ENCODE results near the gene PTBP1. TPM values are rescaled to one million over a fixed set of nuclear protein-coding genes. Genes with fewer than 3 reads are reported as not detected.

Gene PTBP1
- total and polyA plus RNA-seq, 4 donors = 72.9 to 147 (median 87.3) TPM

- no peaks in the 10 kb centered on the region for H3K36me3 ChIP-seq (ENCODE audit: control insufficient read depth in 4 of 4, insufficient read depth in 3 of 4, low read depth in 1 of 4, low read length in 3 of 4)
- H3K27ac ChIP-seq (ENCODE audit: low read depth in 1 of 2, low read length in 2 of 2) = peak overlapping the region; percentile 31 to 64
- WGBS = 53% methylated on average over 36 of the region's 36 CpGs
- no peaks in the 10 kb centered on the region for H3K9me3 ChIP-seq (ENCODE audit: control insufficient read depth in 4 of 4, low read length in 3 of 4)
- H3K4me1 ChIP-seq (ENCODE audit: control insufficient read depth in 4 of 4, insufficient read depth in 4 of 4, low read length in 3 of 4) = peaks cover 0 to 4% (median 0%) of the 10 kb centered on the region in 4 donors
- TF ChIP-seq SP1 (IDR thresholded peaks at IDR 0.05) = no peak
- TF ChIP-seq TAF1 (conservative IDR thresholded peaks at IDR 0.05) = no peak
- TF ChIP-seq YY1 (IDR thresholded peaks at IDR 0.05) = no peak
- TF ChIP-seq HNF4G (IDR thresholded peaks at IDR 0.05) = no peak
- TF ChIP-seq GABPA (IDR thresholded peaks at IDR 0.05 in 1 of 2, conservative IDR thresholded peaks at IDR 0.05 in 1 of 2) = no peak
- no peak for TF ChIP-seq CTCF (IDR thresholded peaks at IDR 0.05; ENCODE audit: low read depth, low read length, missing input control)
- no peak for TF ChIP-seq FOXA1 (IDR thresholded peaks at IDR 0.05)
- TF ChIP-seq NR2F2 (IDR thresholded peaks at IDR 0.05) = peak; percentile 31
- no peak for TF ChIP-seq REST (IDR thresholded peaks at IDR 0.05)
- TF ChIP-seq HNF4A (conservative IDR thresholded peaks at IDR 0.05) = peak in 1 of 2 donors; percentile 4
- no peak for TF ChIP-seq EGR1 (IDR thresholded peaks at IDR 0.05; ENCODE audit: low read depth in 2 of 2)
- TF ChIP-seq ATF3 (IDR thresholded peaks at IDR 0.05) = no peak
- TF ChIP-seq MAX (IDR thresholded peaks at IDR 0.05) = peak; percentile 81
- TF ChIP-seq RXRA (IDR thresholded peaks at IDR 0.05) = peak; percentile 19 to 42
- peak in 1 of 2 donors; percentile 6 for TF ChIP-seq RAD21 (IDR thresholded peaks at IDR 0.05)
- no peak for TF ChIP-seq FOXA2 (IDR thresholded peaks at IDR 0.05)
- TF ChIP-seq JUND (IDR thresholded peaks at IDR 0.05) = no peak
- no peak for TF ChIP-seq ZBTB33 (IDR thresholded peaks at IDR 0.05)
- H3K9ac ChIP-seq (ENCODE audit: low read depth in 1 of 2, low read length in 2 of 2) = no peak overlapping the region
- H3K27me3 ChIP-seq (ENCODE audit: control insufficient read depth in 4 of 4, insufficient read depth in 4 of 4, low read length in 3 of 4) = peaks cover 0 to 3% (median 0%) of the 10 kb centered on the region in 4 donors
- DNase-seq (ENCODE audit: low spot score) = no peak
- no peak overlapping the region for H3K4me3 ChIP-seq (ENCODE audit: low read depth in 1 of 3, low read length in 3 of 3)
Observed at GRCh38 chr19:778910-779653, 18.2 kb upstream of the PTBP1 start.

All from liver (tissue), 9 donors.